Nephron (organoid): ENCODE measurements around the gene ARFGAP3.

Source experiments
- H3K27ac Mint-ChIP-seq, 3 experiments: 2 replicates each; pipeline ENCODE4 v1.8.0; 2020; ENCODE audit warnings: mixed read lengths in 3 of 3, mild to moderate bottlenecking in 2 of 3, moderate library complexity in 1 of 3
- H3K27me3 Mint-ChIP-seq: 2 replicates; pipeline ENCODE4 v1.8.0; 2021; ENCODE audit warnings: low read depth, mild to moderate bottlenecking, moderate library complexity, mixed read lengths
- H3K36me3 Mint-ChIP-seq: 2 replicates; pipeline ENCODE4 v1.8.0; 2020; ENCODE audit warnings: low read depth, mixed read lengths
- H3K4me1 Mint-ChIP-seq: 2 replicates; pipeline ENCODE4 v1.8.0; 2020; ENCODE audit warnings: mixed read lengths
- H3K4me3 Mint-ChIP-seq, 3 experiments: 2 replicates each; pipeline ENCODE4 v1.8.0; 2020; ENCODE audit warnings: mild to moderate bottlenecking in 3 of 3, mixed read lengths in 3 of 3, moderate library complexity in 2 of 3
- H3K9me3 Mint-ChIP-seq: 2 replicates; pipeline ENCODE4 v1.8.0; 2020; ENCODE audit warnings: mixed read lengths
- CTCF ChIP-seq, 3 experiments: fragments of 200-600 bp; sonication (generic); IDR thresholded peaks; one replicate each; pipeline ENCODE4 v1.5.0; 2021; ENCODE audit warnings: antibody characterized with exemption in 3 of 3; ENCODE audit not compliant: unreplicated experiment in 3 of 3

The ARFGAP3 gene

GRCh38 chr22:42800451-42801251 lies 56.4 kb downstream of the ARFGAP3 start:
- peaks cover 67% of the 10 kb centered on the region for H3K36me3 Mint-ChIP-seq
- H3K4me1 Mint-ChIP-seq = peaks cover 6% of the 10 kb centered on the region
- H3K27me3 Mint-ChIP-seq = no peaks in the 10 kb centered on the region
- no peak overlapping the region for H3K27ac Mint-ChIP-seq
- no peaks in the 10 kb centered on the region for H3K9me3 Mint-ChIP-seq
- TF ChIP-seq CTCF (IDR thresholded peaks at IDR 0.05; ENCODE audit: unreplicated experiment in 3 of 3) = no peak
- no peak overlapping the region for H3K4me3 Mint-ChIP-seq

- Mint-ChIP-seq H3K4me3 (no peak overlapping the region), H3K9me3 (no peaks in the 10 kb centered on the region), H3K27ac (no peak overlapping the region)
These were observed 57.3 kb downstream of the ARFGAP3 start for GRCh38 chr22:42799461-42800405.

GRCh38 chr22:42799061-42799460 lies 58.0 kb downstream of the ARFGAP3 start:
- Mint-ChIP-seq H3K4me3 (no peak overlapping the region), H3K27me3 (no peaks in the 10 kb centered on the region), H3K9me3 (no peaks in the 10 kb centered on the region), H3K36me3 (peaks cover 66% of the 10 kb centered on the region), H3K27ac (no peak overlapping the region), H3K4me1 (peaks cover 5% of the 10 kb centered on the region)
- TF ChIP-seq CTCF (IDR thresholded peaks at IDR 0.05; ENCODE audit: unreplicated experiment in 3 of 3) = no peak

More at GRCh38 chr22:42799461-42800405, 57.3 kb downstream of the ARFGAP3 start:
- Mint-ChIP-seq H3K27me3 (no peaks in the 10 kb centered on the region), H3K4me1 (peaks cover 5% of the 10 kb centered on the region), H3K36me3 (peaks cover 66% of the 10 kb centered on the region)
- TF ChIP-seq CTCF (IDR thresholded peaks at IDR 0.05; ENCODE audit: unreplicated experiment in 3 of 3) = no peak

GRCh38 chr22:42797011-42797410 lies 60.1 kb downstream of the ARFGAP3 start:
- Mint-ChIP-seq H3K36me3 (peaks cover 52% of the 10 kb centered on the region), H3K4me1 (peaks cover 5% of the 10 kb centered on the region), H3K4me3 (no peak overlapping the region), H3K27ac (peak overlapping the region in 1 of 3 experiments; percentile 26), H3K9me3 (no peaks in the 10 kb centered on the region), H3K27me3 (no peaks in the 10 kb centered on the region)
- no peak for TF ChIP-seq CTCF (IDR thresholded peaks at IDR 0.05; ENCODE audit: unreplicated experiment in 3 of 3)

GRCh38 chr22:42796081-42796480 lies 61.0 kb downstream of the ARFGAP3 start:
- Mint-ChIP-seq H3K27me3 (no peaks in the 10 kb centered on the region), H3K36me3 (peaks cover 42% of the 10 kb centered on the region), H3K27ac (no peak overlapping the region), H3K4me3 (no peak overlapping the region), H3K4me1 (peaks cover 6% of the 10 kb centered on the region), H3K9me3 (no peaks in the 10 kb centered on the region)
- TF ChIP-seq CTCF (IDR thresholded peaks at IDR 0.05; ENCODE audit: unreplicated experiment in 3 of 3) = no peak
